HepG2 (cell line): ENCODE data around the gene SYVN1. TPM values are rescaled to one million over a fixed set of nuclear protein-coding genes. Genes with fewer than 3 reads are reported as not detected.

Experiments used
- ARNT ChIP-seq: fragments of 450-650 bp; IDR thresholded peaks from 2 replicates; pipeline ENCODE4 v1.6.1; 2017
- EHMT2 ChIP-seq: fragments of 200-600 bp; sonication (generic); IDR thresholded peaks from 2 replicates; pipeline ENCODE4 v1.7.0; 2017; ENCODE audit warnings: antibody characterized with exemption, low read depth, low read length, borderline replicate concordance
- GPBP1L1 ChIP-seq: sonication (generic); formaldehyde crosslinking; IDR thresholded peaks from 2 replicates; pipeline ENCODE4 v1.5.0; 2020; ENCODE audit warnings: mild to moderate bottlenecking, missing genetic modification reagents
- HINFP ChIP-seq: sonication (generic); formaldehyde crosslinking; IDR thresholded peaks from 2 replicates; pipeline ENCODE4 v1.4.0; 2020; ENCODE audit warnings: low read depth, mild to moderate bottlenecking, missing genetic modification reagents
- HOXD1 ChIP-seq: sonication (generic); formaldehyde crosslinking; IDR thresholded peaks from 2 replicates; pipeline ENCODE4 v1.5.0; 2020; ENCODE audit warnings: missing genetic modification reagents
- MTF1 ChIP-seq: sonication (generic); formaldehyde crosslinking; IDR thresholded peaks from 2 replicates; pipeline ENCODE4 v1.5.0; 2020; ENCODE audit warnings: missing genetic modification reagents
- POLR2A ChIP-seq, 2 experiments: IDR thresholded peaks; 2 replicates each; pipeline ENCODE4 v1.6.1; 2011; ENCODE audit warnings: low read depth in 2 of 2, low read length in 2 of 2, mild to moderate bottlenecking in 1 of 2, moderate library complexity in 1 of 2; ENCODE audit not compliant: insufficient read depth in 1 of 2
- RARA ChIP-seq: IDR thresholded peaks from 2 replicates; pipeline ENCODE4 v1.6.1; 2016; ENCODE audit warnings: missing genetic modification reagents, missing compliant biosample characterization
- REPIN1 ChIP-seq: sonication (generic); formaldehyde crosslinking; IDR thresholded peaks from 2 replicates; pipeline ENCODE4 v1.8.0; 2022; ENCODE audit warnings: missing genetic modification reagents, low read depth, mild to moderate bottlenecking, borderline replicate concordance
- THAP11 ChIP-seq: IDR thresholded peaks from 2 replicates; pipeline ENCODE4 v1.6.1; 2016; ENCODE audit warnings: missing biosample characterization, missing genetic modification reagents
- ZFP82 ChIP-seq: sonication (generic); formaldehyde crosslinking; IDR thresholded peaks from 2 replicates; pipeline ENCODE4 v1.5.1; 2020; ENCODE audit warnings: mild to moderate bottlenecking, missing genetic modification reagents, borderline replicate concordance
- ZNF251 ChIP-seq: sonication (generic); formaldehyde crosslinking; IDR thresholded peaks from 2 replicates; pipeline ENCODE4 v1.9.0; 2021; ENCODE audit warnings: mild to moderate bottlenecking, missing genetic modification reagents
- ZNF263 ChIP-seq: sonication (generic); formaldehyde crosslinking; IDR thresholded peaks from 2 replicates; pipeline ENCODE4 v1.4.0; 2020; ENCODE audit warnings: missing genetic modification reagents
- ZNF44 ChIP-seq: sonication (generic); formaldehyde crosslinking; IDR thresholded peaks from 2 replicates; pipeline ENCODE4 v1.5.1; 2020; ENCODE audit warnings: mild to moderate bottlenecking, missing genetic modification reagents
- ZNF468 ChIP-seq: sonication (generic); formaldehyde crosslinking; IDR thresholded peaks from 2 replicates; pipeline ENCODE4 v1.8.0; 2022; ENCODE audit warnings: mild to moderate bottlenecking, moderate library complexity, missing genetic modification reagents
- ZNF546 ChIP-seq: sonication (generic); formaldehyde crosslinking; conservative IDR thresholded peaks from 2 replicates; pipeline ENCODE4 v1.8.1; 2023; ENCODE audit warnings: mild to moderate bottlenecking, missing genetic modification reagents
- ZNF580 ChIP-seq: IDR thresholded peaks from 2 replicates; pipeline ENCODE4 v1.6.1; 2016; ENCODE audit warnings: low read depth, borderline replicate concordance
- ZNF678 ChIP-seq: sonication (generic); formaldehyde crosslinking; IDR thresholded peaks from 2 replicates; pipeline ENCODE4 v1.4.0; 2020; ENCODE audit warnings: mild to moderate bottlenecking, missing genetic modification reagents
- ZSCAN12 ChIP-seq: sonication (generic); formaldehyde crosslinking; IDR thresholded peaks from 2 replicates; pipeline ENCODE4 v1.9.0; 2021; ENCODE audit warnings: mild to moderate bottlenecking, missing genetic modification reagents
- ZSCAN30 ChIP-seq: sonication (generic); formaldehyde crosslinking; IDR thresholded peaks from 2 replicates; pipeline ENCODE4 v1.5.0; 2020; ENCODE audit warnings: mild to moderate bottlenecking, missing genetic modification reagents
- polyA plus RNA-seq, 8 experiments: library from polyadenylated mRNA; depleted of rRNA in 3 of 8; stranded (reverse) in 7 of 8; unstranded in 1 of 8; fragments of >200 nt; fragmentation: Illumina TruSeq in 4 of 8; extraction: Trizol in 4 of 8; gene quantifications; 2 replicates each; pipeline versions ENCODE4 v1.2.1 to v1.2.3, GENCODE V29; 2011 to 2016; ENCODE audit warnings: low read depth in 4 of 8, missing spikeins in 1 of 8, mixed read lengths in 1 of 8; ENCODE audit not compliant: insufficient read depth in 1 of 8
- total RNA-seq, 5 experiments: library from RNA; depleted of rRNA; stranded (reverse); fragments of >200 nt; fragmentation: Illumina TruSeq; extraction: Trizol; gene quantifications; 2 replicates each; pipeline ENCODE4 v1.2.3, GENCODE V29; 2016; ENCODE audit warnings: low read depth in 1 of 5
- TF ChIP-seq, protein P1 (sequence below): sonication (generic); formaldehyde crosslinking; IDR thresholded peaks from 2 replicates; pipeline ENCODE4 v1.5.1; 2020; ENCODE audit warnings: missing genetic modification reagents, mild to moderate bottlenecking, borderline replicate concordance
- TF ChIP-seq, protein P2 (sequence below): IDR thresholded peaks from 2 replicates; pipeline ENCODE4 v1.6.1; 2018; ENCODE audit warnings: missing genetic modification reagents

SYVN1 gene
- total and polyA plus RNA-seq, 2 of the 13 experiments (the other 11 are each of a cell fraction or from before 2014, with no cell fraction given) = 10.3 to 22.5 TPM

GRCh38 chr11:65112546-65113360, 21.6 kb downstream of the SYVN1 start (continued):
- 0 out of 2 replicates have a peak, but pooled peaks have one; percentile 18 for TF ChIP-seq HOXD1 (CRISPR knock-in tag)
- no peak for TF ChIP-seq EHMT2
- no peak for TF ChIP-seq ARNT
- no peak for TF ChIP-seq ZNF251 (CRISPR knock-in tag)
- no peak for TF ChIP-seq POLR2A (IDR thresholded peaks at IDR 0.05; ENCODE audit: insufficient read depth in 1 of 2, low read depth in 2 of 2, low read length in 2 of 2)
- no peak for TF ChIP-seq ZSCAN12 (CRISPR knock-in tag)
- no peak for TF ChIP-seq GPBP1L1
- TF ChIP-seq ZSCAN30 = no peak; the same call in 1 of the 2 replicates
- TF ChIP-seq MTF1 (CRISPR knock-in tag) = no peak
- TF ChIP-seq ZNF546 (CRISPR knock-in tag) = no peak
- TF ChIP-seq HINFP (CRISPR knock-in tag) = peak; percentile 46; the same call in 1 of the 2 replicates
- TF ChIP-seq RARA (CRISPR knock-in tag) = no peak
- no peak; the same call in 1 of the 2 replicates for TF ChIP-seq ZNF263
- TF ChIP-seq, protein P1, sequence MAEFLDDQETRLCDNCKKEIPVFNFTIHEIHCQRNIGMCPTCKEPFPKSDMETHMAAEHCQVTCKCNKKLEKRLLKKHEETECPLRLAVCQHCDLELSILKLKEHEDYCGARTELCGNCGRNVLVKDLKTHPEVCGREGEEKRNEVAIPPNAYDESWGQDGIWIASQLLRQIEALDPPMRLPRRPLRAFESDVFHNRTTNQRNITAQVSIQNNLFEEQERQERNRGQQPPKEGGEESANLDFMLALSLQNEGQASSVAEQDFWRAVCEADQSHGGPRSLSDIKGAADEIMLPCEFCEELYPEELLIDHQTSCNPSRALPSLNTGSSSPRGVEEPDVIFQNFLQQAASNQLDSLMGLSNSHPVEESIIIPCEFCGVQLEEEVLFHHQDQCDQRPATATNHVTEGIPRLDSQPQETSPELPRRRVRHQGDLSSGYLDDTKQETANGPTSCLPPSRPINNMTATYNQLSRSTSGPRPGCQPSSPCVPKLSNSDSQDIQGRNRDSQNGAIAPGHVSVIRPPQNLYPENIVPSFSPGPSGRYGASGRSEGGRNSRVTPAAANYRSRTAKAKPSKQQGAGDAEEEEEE = 0 out of 2 replicates have a peak, but pooled peaks have one; percentile 22
- TF ChIP-seq, protein P2, sequence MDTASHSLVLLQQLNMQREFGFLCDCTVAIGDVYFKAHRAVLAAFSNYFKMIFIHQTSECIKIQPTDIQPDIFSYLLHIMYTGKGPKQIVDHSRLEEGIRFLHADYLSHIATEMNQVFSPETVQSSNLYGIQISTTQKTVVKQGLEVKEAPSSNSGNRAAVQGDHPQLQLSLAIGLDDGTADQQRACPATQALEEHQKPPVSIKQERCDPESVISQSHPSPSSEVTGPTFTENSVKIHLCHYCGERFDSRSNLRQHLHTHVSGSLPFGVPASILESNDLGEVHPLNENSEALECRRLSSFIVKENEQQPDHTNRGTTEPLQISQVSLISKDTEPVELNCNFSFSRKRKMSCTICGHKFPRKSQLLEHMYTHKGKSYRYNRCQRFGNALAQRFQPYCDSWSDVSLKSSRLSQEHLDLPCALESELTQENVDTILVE = peak; percentile 49; the same call in 1 of the 2 replicates
- TF ChIP-seq ZNF468 (CRISPR knock-in tag) = 0 out of 2 replicates have a peak, but pooled peaks have one; percentile 32
- TF ChIP-seq ZNF678 (CRISPR knock-in tag) = no peak
- TF ChIP-seq ZFP82 (CRISPR knock-in tag) = 0 out of 2 replicates have a peak, but pooled peaks have one; percentile 7
- TF ChIP-seq ZNF580 (CRISPR knock-in tag) = peak; percentile 74; the same call in 1 of the 2 replicates
- peak; percentile 31; the same call in 1 of the 2 replicates for TF ChIP-seq ZNF44 (CRISPR knock-in tag)
- TF ChIP-seq REPIN1 = peak; percentile 75; the same call in 1 of the 2 replicates
- peak; percentile 27; the same call in 1 of the 2 replicates for TF ChIP-seq THAP11 (CRISPR knock-in tag)
